HUDEP-2 (cell line): Measurements from ENCODE around the gene FBXO38.

Experiments
- DNase-seq, 76 experiments: peaks; one replicate each; lab custom pipeline; 2025; ENCODE audit not compliant: unreplicated experiment in 76 of 76; lab: John Stamatoyannopoulos, UW

FBXO38 gene, protein sequence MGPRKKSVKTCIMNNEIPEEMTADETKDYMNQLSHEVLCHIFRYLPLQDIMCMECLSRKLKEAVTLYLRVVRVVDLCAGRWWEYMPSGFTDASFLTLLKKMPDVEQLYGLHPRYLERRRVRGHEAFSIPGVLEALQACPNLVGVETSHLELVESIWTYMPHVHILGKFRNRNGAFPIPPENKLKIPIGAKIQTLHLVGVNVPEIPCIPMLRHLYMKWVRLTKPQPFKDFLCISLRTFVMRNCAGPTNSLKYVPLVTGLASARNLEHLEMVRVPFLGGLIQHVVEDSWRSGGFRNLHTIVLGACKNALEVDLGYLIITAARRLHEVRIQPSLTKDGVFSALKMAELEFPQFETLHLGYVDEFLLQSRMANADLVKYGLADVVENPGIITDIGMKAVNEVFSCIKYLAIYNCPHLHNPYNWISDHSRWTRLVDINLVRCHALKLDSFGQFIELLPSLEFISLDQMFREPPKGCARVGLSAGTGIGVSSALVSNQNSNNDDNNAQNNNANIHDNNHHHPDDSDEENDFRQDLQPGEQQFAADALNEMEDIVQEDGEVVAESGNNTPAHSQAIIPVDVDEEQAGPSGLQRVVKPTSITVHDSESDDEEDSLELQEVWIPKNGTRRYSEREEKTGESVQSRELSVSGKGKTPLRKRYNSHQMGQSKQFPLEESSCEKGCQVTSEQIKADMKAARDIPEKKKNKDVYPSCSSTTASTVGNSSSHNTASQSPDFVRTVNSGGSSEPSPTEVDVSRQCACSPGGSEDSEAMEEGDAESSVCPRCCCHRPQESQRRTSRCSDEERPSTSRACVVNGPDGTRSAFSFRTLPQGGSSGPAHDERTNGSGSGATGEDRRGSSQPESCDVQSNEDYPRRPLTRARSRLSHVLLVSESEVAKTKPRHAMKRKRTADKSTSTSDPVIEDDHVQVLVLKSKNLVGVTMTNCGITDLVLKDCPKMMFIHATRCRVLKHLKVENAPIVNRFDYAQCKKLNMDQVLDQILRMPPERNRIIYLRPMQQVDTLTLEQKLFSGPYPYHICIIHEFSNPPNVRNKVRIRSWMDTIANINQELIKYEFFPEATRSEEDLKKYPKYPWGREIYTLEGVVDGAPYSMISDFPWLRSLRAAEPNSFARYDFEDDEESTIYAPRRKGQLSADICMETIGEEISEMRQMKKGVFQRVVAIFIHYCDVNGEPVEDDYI

GRCh38 chr5:148383564-148384379 lies at the start of gene FBXO38:
TSS of gene FBXO38 (plus strand) at chr5:148383958. CDS start at chr5:148394777, 10,819 bp downstream.
- DNase-seq = peak; percentile 29 to 96 (median 90)

- DNase-seq = no peak
Measured at GRCh38 chr5:148335259-148335658, 48.5 kb upstream of the FBXO38 start, which contains the start of gene SPINK9. TSS of gene SPINK9 (plus strand) at chr5:148335559. CDS start at chr5:148335614, 55 bp downstream.

- no peak for DNase-seq
Measured at GRCh38 chr5:148336704-148337435, 46.9 kb upstream of the FBXO38 start.

DNA sequence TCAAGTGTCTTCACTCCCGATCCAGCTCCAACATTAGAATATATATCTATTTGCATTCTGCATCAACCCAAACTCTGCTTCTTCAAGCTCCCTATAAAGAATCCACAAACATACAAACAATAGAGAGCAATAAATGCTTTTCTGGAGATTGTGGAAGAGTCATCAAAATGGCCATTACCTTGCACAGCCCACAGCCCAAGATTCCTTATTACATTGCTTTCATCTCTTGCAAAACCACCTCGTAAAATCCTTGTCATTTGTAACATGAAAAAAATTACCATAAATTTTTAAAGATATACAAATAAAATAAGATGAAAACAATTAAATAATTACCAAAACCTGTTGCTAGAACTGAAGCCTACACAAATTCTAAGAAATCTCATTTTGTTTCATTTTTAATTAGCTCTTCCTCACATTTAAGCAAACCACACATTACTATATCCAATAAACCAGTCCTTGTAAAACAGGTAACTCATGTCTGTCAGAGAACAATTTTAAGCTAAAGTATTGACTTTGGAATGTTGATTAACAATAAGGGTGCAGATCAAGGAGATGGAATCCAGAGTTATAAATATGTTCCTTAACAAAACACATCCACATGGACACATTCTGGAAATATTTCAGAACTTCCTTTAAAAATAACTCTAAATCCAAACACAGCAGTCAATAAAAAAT lies 41.2 kb upstream of the FBXO38 start:
- no peak for DNase-seq

DNA sequence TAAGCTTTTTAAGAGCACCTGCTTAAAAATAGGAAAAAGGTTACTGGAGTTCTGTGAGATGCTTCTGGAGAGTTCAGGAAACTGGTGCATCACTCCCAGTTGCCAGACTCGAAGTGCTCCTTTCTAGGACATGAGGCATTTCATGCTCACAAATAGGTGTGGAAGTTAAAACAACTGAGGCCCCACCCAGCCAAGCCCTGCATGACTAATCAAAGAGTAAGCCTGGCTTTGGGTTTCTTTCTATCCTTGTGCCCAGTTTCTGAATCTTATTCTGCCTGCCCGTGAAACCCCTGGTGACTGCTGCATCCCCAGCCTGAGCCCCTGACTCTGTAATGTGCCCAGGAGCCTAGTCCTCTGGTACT lies 40.7 kb upstream of the FBXO38 start:
- DNase-seq = peak in 37 of 76 experiments; percentile 0 to 41 (median 10)

GRCh38 chr5:148343603-148344487 lies 39.9 kb upstream of the FBXO38 start:
- peak in 67 of 76 experiments; percentile 0 to 76 (median 34) for DNase-seq

- no peak for DNase-seq
Measured at GRCh38 chr5:148347706-148348105, 36.1 kb upstream of the FBXO38 start.

DNA sequence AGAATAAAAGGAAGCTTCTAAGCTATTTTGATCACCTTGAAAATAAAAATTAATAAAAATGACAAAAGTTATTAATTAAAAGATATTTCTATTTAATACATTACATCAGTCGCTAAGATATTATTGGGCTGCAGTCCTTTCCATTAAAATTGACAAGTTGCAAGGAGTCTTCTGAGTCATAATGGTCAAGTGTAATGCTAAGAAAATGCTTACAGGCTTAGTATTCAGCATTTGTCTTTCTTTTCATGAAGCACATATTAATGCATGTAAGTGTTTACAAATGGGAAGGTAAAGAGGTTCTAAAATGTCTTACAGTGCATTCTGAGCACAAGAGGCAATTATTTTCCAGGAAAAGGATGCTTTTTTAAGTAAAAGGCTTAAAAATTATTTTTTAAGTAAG lies 31.1 kb upstream of the FBXO38 start:
- no peak for DNase-seq

DNA sequence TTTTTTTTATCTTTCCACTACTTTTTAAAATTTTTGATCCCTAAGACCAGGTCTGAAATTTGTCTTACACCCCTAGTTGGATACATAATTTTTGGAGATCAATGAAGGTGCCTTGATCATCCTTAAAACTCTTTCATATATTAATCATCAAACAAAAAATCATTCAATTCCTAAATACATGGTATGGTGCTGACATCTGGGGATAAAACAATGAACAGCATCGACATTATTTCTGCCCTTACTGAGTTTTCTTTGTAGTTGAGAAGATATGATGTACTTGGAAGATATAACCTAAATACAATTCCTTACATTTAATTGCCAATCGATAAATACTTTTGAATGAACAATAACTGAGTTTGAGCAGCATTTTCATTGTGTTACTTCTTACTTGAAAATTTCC lies 30.1 kb upstream of the FBXO38 start:
- no peak for DNase-seq

DNA sequence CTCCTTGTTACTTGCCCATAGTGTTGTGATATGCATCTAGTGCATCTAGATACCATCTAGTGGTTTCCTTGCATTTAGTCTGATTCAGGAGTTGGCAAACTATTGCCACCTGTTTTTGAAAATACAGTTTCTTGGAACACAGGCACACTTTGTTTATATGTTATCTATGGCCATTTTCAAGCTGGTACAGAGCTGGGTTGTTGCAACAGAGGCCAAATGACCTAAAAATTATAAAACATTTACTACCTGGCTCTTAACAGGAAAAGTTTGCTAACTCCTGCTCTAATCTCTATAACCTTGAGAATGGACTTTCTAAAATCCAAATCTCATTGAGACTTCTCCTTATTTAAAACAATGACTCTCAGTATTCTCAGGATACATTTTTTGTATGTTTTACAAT lies 19.4 kb upstream of the FBXO38 start:
- no peak for DNase-seq

DNA sequence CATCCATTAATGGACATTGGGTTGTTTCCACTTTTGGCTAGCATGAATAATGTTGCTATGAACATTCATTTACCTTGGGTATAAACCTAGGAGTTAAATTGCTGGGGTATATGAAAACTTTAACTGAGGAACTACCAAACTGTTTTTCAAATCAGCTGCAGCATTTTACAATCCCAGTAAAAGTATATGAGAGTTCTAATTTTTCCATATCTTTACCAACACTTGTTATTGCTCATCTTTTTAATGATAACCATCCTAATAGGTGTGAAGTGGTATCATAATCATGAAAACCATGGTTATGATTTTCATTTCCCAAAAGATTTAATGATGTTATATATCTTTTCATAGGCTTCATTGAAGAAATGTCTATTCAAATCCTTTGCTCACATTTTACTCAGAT lies 15.5 kb upstream of the FBXO38 start:
- DNase-seq = no peak

GRCh38 chr5:148372166-148372725 lies 11.5 kb upstream of the FBXO38 start:
- DNase-seq = no peak

DNA sequence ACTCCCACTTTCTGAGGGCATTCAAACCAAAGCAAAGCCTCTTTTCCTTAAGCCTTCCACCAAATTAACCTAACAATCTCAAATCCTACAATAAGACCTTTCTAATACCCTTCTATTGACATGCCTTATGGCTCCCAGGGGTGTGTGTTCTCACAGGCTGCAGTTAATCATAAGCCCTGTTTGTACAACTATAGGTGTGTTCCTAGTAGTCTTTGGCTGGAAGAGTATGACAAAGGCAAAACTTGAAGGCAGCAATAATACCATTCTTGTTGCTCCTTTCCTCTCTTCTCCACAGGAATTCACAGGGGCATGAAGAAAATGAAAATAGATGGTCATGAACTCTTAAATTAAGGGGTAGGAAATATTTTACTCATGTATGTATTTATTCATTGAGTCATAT lies 10.9 kb upstream of the FBXO38 start:
- no peak for DNase-seq

- peak in 34 of 76 experiments; percentile 0 to 58 (median 16) for DNase-seq
Measured at GRCh38 chr5:148374690-148375360, 8.9 kb upstream of the FBXO38 start.

- DNase-seq = no peak
Measured at GRCh38 chr5:148376198-148376597, 7.6 kb upstream of the FBXO38 start.

DNA sequence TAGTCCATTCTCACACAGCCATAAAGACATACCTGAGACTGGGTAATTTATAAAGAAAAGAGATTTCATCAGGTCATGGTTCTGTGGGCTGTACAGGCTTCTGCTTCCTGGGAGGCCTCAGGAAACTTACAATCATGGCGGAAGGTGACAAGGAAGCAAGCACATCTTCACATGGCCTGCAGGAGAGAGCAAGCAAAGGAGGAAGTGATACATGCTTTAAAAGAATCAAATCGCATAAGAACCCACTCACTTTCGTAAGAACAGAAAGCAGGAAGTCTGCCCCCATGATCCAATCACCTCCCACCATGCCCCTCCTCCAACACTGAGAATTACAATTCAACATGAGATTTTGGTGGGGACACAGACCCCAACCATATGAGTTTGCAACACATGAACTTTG lies 5.1 kb upstream of the FBXO38 start:
- DNase-seq = no peak

DNA sequence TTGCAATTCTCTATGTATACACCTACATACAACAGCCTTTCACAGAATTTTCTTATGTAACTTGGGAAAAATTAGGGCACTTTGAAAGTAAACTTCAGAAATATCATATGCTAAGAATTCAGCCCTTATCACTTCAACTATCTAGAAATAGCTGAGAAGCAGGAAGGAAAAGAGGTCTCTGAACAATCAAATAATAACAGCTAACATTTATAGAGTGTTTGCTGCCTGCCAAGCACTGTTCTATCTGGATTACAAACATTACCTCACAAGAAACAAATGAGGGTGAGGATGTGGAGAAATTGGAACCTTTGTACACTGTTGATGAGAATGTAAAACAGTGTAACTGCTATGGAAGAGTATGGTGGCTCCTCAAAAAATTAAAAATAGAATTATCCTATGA lies 4.4 kb upstream of the FBXO38 start:
- no peak for DNase-seq
